ENCODE results near the gene PCDHA6.

DNA sequence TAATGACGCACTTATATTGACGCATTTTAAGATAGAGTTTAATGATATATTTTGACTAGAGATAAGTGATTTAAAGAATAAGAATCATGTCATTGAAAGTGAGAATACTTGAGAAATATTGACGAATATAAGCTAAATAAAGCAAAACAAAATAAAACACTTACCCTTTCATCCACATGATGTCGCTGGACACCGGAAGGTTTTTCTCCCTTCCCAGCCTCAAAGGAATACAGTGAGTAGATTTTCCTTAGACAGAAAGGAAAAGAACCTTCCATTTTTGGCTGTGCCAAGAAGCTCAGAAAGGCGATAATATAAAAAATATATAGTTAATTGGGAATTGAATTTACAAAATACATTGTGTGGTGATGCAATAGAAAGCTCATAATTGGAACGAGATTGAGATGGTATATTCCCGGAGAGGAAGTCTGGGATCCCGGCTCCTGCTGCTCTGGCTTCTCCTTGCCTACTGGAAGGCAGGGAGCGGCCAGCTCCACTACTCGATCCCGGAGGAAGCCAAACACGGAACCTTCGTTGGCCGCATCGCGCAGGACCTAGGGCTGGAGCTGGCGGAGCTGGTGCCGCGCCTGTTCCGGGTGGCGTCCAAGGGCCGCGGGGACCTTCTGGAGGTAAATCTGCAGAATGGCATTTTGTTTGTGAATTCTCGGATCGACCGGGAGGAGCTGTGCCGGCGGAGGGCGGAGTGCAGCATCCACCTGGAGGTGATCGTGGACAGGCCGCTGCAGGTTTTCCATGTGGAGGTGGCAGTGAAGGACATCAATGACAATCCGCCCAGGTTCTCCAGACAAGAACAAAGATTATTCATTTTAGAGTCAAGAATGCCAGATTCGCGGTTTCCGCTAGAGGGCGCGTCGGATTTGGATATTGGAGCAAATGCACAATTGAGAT is 6.1 kb upstream of the PCDHA6 start, which contains the start of gene PCDHA5:
- TF ChIP-seq, protein P1, sequence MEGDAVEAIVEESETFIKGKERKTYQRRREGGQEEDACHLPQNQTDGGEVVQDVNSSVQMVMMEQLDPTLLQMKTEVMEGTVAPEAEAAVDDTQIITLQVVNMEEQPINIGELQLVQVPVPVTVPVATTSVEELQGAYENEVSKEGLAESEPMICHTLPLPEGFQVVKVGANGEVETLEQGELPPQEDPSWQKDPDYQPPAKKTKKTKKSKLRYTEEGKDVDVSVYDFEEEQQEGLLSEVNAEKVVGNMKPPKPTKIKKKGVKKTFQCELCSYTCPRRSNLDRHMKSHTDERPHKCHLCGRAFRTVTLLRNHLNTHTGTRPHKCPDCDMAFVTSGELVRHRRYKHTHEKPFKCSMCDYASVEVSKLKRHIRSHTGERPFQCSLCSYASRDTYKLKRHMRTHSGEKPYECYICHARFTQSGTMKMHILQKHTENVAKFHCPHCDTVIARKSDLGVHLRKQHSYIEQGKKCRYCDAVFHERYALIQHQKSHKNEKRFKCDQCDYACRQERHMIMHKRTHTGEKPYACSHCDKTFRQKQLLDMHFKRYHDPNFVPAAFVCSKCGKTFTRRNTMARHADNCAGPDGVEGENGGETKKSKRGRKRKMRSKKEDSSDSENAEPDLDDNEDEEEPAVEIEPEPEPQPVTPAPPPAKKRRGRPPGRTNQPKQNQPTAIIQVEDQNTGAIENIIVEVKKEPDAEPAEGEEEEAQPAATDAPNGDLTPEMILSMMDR (IDR thresholded peaks at IDR 0.05; ENCODE audit: low read depth, low read length) = no peak
- no peak for TF ChIP-seq EZH2phosphoT487 (IDR thresholded peaks at IDR 0.05; ENCODE audit: low read depth)
